Stimulated activated CD4-positive, alpha-beta T cell treated with anti-CD3 and anti-CD28 coated beads, Interleukin-1b, Interleukin-23, amount 100 ng/mL, for 1 hour (primary cell): ENCODE results near the gene HBG1.
"Not testable (repeated sequence)": the region's sequence is repeated elsewhere in the genome, so short reads cannot be mapped to it uniquely, and the experiment has no call there.

Experiments
- DNase-seq, 2 donors: peaks; one replicate each; pipeline ENCODE4 v3.0.0-alpha.2; 2020; ENCODE audit warnings: low read depth in 2 of 2

HBG1 gene

DNA sequence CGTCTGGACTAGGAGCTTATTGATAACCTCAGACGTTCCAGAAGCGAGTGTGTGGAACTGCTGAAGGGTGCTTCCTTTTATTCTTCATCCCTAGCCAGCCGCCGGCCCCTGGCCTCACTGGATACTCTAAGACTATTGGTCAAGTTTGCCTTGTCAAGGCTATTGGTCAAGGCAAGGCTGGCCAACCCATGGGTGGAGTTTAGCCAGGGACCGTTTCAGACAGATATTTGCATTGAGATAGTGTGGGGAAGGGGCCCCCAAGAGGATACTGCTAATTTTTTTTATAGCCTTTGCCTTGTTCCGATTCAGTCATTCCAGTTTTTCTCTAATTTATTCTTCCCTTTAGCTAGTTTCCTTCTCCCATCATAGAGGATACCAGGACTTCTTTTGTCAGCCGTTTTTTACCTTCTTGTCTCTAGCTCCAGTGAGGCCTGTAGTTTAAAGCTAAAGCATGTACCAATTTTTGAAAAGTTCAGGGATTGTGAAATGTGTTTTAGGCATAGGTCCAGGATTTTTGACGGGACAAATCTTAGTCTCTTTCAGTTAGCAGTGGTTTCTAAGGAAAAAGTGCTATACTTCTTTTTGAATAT is at the start of gene HBG1:
Gene HBG1 (minus strand): TSS at position 51 of the 590 bp plus-strand sequence. CDS start 53 bp downstream, outside the sequence.
- DNase-seq = not testable (repeated sequence)

DNA sequence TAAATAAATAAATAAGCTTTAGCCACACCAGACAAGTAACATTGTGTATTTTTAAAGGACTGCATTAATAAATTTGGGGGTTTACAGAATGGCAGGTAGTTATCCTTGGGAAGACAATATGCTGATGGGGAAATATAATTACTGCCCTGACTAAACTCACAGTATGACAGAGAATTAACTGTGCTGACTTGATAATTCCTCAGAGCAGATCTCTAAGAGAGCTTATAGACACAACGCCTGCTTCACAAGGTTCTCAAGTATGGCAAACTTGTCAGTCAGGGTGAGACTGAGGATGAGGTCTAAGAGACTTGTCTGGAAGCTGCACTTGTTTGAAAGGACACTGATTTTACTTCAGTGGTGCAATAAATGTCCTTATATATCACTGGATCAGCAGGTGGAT is 48.8 kb upstream of the HBG1 start:
- DNase-seq = no peak

DNA sequence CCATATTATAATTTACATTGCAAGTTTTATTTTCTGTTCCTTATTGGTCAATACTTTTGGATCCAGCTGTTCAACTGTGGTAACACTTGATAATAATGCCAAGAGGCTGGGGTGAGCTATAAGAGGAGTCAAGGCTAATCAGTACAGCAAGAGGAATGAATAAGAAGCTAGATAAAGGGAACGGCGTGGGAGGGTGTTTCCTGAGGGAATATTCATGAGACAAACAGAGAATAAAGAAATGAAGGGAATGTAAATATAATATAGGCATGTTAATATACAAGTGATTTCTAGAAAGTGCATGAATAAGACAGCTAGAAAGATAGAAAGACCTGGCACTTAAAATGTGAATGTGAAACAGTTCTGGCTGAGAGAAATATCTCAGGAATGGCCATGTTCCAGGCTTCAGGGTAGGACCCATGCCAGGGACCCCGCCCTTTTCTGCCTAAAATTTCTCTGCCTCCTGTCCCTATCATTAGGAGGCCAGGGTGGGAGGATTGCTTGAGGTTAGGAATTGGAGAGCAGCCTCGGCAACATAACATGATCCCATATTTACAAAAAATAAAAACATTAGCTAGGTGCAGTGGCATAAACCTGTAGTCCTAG is 48.2 kb upstream of the HBG1 start:
- DNase-seq = no peak

DNA sequence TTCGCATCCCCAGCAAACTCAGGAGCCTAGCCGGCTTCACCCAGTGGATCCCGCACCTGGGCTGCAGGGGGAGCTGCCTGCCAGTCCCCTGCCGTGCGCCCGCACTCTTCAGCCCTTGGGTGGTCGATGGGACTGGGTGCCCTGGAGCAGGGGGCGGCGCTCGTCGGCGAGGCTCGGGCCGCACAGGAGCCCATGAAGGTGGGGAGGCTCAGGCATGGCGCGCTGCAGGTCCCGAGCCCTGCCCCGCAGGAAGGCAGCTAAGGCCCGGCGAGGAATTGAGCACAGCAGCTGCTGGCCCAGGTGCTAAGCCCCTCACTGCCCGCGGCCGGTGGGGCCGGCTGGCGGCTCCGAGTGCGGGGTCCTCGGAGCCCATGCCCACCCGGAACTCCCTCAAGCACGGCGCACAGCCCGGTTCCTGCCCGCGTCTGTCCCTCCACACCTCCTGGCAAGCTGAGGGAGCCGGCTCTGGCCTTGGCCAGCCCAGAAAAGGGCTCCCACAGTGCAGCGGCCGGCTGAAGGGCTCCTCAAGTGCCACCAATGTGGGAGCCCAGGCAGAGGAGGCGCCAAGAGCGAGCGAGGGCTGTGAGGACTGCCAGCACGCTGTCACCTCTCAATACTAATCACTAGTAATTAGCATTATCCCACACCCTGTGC is 44.8 kb upstream of the HBG1 start:
- DNase-seq = not testable (repeated sequence)

DNA sequence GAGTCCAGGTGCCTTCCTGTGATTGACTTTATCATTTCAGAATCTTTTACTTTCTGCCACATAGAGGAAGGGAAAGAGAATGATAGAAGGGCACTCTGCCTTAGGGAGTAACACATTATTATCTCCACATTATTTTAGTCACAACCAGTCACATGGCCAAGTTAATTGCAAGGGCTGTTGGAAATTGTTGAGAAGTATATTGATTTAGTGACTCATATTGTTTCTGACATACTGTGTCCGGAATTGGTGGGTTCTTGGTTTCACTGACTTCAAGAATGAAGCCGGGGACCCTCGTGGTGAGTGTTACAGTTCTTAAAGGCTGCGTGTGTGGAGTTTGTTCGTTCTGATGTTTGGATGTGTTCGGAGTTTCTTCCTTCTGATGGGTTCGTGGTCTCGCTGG is 43.4 kb upstream of the HBG1 start:
- DNase-seq = no peak

DNA sequence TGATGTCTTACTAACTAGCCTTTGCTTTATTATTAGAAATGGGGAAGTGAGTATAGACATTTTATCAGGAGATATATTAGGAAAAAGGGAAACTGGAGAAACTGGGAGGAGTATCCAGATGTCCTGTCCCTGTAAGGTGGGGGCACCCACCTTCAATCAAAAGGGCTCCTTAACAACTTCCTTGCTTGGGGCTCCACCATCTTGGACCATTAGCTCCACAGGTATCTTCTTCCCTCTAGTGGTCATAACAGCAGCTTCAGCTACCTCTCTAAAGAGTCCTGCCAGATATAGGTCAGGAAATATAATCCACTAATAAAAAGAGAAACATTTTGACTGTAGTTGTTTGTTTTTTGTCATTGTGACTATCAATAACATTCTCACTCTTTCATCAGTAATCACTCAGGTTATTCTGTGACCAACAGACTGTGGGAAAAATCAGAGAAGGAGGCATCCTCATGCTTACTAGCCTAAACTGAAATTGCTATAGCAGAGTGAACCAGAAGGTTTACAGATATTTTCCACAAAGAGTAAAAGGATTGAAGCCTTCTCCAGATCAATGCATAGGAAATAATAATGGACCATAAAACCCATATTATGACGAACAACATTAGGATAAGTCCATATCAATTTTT is 41.7 kb upstream of the HBG1 start:
- DNase-seq = no peak

DNA sequence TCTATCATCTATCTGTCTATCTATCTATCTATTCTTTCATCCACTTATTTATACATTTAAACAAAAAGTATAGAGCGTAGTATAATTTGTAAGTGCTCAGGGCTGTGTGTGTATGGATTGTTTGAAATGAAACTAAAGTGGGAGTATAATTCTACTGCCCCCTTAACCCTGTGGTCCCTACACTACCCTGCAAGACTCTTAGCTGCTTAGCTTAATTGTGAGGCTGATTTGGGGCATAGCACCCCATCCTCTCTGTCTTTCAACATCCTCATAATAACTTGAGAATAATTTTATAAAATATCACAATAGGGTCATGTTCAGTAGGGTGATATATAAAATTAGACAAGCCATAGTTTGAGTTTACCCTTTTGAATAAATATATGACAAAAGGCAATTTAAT is 40.4 kb upstream of the HBG1 start:
- DNase-seq = no peak

DNA sequence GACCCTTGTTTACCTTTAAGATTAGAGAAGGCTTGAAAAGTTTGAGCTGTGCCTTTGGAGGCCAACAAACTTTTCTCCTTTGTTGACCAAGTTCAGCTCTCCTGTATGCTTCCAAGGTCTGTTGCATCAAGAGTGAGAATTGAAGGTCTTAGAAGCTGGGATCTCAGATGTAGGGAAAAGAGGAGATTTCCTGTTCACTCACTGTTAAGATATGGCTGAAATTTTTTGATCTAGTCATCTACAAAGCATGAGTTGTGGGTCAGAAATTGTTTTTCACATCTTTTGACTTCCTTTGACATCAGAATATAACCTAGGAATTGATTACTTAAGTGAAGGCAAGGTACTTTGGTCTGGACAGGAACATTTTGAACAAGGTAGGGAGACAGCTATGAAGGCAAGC is 40.0 kb upstream of the HBG1 start:
- no peak for DNase-seq

DNA sequence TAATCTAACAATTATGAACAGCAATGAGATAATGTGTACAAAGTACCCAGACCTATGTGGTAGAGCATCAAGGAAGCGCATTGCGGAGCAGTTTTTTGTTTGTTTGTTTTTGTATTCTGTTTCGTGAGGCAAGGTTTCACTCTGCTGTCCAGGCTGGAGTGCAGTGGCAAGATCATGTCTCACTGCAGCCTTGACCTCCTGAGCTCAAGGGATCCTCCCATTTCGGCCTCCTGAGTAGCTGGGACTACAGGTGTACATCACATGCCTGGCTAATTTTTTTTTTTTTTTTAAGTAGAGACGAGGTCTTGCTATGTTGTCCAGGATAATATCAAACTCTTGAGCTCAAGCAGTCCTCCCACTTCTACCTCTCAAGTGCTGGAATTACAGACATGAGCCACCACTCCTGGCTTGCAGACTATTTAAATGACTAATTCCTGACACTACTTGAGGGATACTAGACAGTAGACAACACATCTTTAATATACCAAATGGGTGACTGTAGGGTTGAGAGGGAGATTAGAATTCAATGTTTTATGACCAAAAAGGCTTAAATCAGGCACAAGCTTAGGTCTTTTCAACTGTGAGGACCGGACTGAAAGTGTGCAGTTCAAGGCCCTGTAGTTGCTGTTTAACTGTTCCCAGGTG is 39.4 kb upstream of the HBG1 start:
- DNase-seq = no peak

DNA sequence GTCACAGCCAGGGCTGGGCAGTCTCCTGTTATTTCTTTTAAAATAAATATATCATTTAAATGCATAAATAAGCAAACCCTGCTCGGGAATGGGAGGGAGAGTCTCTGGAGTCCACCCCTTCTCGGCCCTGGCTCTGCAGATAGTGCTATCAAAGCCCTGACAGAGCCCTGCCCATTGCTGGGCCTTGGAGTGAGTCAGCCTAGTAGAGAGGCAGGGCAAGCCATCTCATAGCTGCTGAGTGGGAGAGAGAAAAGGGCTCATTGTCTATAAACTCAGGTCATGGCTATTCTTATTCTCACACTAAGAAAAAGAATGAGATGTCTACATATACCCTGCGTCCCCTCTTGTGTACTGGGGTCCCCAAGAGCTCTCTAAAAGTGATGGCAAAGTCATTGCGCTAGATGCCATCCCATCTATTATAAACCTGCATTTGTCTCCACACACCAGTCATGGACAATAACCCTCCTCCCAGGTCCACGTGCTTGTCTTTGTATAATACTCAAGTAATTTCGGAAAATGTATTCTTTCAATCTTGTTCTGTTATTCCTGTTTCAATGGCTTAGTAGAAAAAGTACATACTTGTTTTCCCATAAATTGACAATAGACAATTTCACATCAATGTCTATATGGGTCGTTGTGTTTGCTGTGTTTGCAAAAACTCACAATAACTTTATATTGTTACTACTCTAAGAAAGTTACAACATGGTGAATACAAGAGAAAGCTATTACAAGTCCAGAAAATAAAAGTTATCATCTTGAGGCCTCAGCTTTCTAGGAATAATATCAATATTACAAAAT is 38.6 kb upstream of the HBG1 start:
- DNase-seq = no peak

DNA sequence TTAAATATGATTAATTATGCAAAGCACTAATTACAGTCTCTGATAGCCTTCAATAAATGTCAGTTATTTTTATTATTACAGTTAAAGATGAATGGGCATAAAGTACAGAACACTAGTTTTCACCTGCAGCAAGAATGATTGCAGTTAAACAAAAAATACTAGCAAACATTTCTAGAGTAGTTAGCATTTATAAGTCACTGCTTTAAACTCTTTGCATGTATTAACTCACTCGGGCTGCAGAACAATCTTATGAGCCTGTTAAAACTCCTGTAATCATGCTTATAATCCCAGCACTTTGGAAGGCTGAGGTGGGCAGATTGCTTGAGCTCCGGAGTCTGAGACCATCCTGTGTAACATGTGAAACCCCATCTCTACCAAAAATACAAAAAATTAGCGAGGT is 37.2 kb upstream of the HBG1 start:
- no peak for DNase-seq

DNA sequence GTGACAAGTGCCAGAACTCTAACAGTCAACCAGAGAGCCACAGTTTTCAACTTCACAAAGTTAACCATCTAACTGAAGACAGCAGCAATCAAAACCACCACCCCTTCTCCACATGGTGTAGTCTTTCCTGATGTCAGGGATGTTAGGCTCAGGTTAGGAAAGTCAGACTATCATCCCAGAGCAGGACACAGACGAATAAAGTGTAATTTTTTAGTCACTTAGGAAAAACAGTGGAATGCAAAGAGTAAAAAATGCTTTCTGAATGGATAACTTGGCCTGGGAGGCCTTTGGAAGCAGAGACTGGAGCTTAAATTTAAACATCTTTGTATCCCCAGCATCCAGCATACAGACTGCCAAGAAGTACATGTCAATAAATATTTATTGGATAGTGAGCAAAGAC is 36.7 kb upstream of the HBG1 start:
- DNase-seq = no peak

DNA sequence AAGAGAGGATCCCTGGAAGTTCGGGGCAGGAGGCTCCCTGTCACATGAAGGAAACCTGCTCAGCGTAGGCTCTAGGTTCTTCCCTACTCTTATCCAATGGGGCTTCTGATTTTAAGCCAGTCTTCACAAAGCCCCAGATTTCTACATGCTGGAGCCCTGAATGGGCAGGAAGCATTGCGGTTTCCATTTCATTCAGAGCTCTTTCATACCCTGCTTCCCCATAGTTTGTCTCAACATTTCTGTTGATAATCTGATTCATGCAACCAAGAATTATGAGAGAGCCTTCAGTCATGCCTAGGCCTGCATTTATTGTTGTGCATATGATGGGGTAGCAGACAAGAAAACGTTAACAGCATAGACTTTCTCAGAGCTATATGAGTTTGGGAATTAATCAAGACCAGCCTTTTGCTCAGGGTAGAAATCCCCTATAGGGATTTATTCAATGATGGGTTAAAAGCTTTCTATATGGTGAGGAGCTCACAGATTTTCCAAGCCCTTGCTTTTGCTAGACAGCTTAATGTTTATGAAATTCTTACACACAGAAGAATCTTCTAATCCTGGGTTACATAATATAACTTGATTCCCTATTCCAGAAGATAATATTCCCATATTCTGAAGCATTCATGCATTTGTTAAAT is 36.2 kb upstream of the HBG1 start:
- no peak for DNase-seq

DNA sequence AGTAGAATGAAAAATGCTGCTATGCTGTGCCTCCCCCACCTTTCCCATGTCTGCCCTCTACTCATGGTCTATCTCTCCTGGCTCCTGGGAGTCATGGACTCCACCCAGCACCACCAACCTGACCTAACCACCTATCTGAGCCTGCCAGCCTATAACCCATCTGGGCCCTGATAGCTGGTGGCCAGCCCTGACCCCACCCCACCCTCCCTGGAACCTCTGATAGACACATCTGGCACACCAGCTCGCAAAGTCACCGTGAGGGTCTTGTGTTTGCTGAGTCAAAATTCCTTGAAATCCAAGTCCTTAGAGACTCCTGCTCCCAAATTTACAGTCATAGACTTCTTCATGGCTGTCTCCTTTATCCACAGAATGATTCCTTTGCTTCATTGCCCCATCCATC is 35.0 kb upstream of the HBG1 start:
- DNase-seq = no peak

DNA sequence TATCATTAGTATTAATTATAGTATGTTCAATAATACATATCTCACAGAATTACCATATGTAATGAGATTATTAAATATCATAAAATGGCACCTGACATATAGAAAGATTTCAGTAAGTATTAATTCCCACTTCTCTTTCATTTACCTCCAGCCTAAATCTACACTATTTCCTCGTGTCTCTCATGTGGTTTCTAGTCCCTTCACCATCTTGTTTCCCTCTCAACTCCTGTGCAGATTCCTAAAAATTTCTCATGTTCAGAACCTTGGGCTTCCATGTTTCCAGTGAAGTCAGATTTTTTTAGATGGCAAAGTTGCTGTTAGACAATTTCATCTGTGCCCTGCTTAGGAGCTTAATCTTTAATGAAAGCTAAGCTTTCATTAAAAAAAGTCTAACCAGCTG is 34.2 kb upstream of the HBG1 start:
- DNase-seq = no peak

DNA sequence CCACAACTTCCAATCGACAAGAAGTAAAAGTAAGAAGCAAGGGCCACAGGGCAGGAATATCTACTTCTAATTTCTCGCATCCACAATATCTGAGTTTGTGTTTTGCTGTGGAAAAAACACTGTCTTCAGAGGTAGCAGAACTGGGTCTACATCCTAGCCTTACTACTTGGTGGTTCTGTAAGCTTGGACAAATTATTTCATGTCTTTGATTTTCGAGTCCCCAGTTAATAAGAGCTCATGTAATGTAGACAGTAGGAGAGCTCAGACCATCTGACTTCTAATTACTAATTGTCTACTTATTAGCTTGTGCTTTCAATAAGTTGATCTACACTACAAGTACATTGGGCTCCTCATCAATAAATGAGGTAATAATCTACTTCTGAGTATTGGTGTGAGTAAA is 33.4 kb upstream of the HBG1 start:
- DNase-seq = no peak

DNA sequence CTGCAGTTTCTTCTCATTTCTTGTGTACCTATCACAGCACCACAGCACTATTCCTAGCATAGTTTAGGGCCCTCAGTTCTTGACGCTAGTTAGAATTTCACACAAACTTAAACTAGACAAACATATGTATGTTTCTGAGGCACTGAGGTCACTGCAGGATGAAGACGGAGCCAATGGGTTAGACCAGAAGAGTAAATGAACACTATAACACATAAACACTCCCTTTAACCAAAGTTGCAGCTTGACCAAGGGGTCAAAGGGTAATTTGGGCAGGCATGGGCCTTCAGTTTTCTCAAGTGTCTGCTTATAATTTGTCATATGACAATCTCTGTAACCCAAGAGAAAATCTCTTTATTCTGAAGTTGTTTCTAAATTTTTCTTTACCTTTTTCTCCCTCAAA is 33.0 kb upstream of the HBG1 start:
- no peak for DNase-seq

DNA sequence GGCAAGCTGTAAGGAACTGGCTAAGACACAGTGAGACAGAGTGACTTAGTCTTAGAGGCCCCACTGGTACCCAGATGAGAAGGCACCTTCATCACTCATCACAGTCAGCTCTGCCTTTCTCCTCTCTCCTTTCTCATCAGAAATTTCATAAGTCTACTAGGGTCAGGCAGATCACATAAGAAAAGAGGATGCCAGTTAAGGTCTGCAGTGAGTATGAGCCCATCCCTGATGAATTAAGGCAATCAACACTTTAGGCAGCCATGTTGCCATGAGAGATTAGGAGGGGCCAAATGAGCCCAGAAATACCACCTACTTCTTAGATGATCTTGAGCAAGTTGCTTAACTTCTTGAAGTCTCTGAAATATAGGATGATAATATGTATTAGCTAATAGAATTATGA is 31.9 kb upstream of the HBG1 start:
- no peak for DNase-seq

DNA sequence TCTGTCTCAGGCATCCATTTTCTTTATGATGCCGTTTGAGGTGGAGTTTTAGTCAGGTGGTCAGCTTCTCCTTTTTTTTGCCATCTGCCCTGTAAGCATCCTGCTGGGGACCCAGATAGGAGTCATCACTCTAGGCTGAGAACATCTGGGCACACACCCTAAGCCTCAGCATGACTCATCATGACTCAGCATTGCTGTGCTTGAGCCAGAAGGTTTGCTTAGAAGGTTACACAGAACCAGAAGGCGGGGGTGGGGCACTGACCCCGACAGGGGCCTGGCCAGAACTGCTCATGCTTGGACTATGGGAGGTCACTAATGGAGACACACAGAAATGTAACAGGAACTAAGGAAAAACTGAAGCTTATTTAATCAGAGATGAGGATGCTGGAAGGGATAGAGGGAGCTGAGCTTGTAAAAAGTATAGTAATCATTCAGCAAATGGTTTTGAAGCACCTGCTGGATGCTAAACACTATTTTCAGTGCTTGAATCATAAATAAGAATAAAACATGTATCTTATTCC is 31.0 kb upstream of the HBG1 start:
- no peak for DNase-seq

DNA sequence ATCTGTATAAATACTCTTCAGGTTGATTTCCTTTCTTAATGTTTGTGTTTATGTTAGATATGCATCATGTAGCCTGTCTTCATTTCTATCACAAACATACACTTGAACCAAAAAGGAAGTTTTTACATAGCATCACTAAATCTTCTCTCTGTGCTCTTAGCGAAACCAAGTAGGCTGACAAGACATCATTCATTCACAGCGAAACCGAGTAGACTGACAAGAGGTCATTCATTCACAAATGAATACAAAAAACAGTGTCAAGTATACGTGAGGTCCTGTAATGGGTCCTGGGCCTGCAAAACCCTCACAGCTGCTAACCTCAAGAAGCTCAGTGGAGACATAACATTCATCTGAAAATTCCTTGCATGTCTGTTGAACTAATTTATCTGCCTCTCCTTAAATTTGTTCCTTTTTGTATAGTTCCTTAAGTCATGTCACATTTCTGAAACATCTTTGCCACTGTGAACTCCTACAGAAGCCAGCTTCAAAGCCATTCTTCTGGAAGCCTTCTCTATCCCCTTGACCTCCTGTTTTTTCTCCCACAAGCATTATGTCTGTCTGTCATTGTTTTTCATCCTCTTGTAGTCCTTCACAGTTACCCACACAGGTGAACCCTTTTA is 29.9 kb upstream of the HBG1 start:
- no peak for DNase-seq
